Measurements from ENCODE around the gene RRAGC.

The RRAGC gene

GRCh38 chr1:38881487-38881886, 21.9 kb upstream of the RRAGC start, which contains the start of gene GJA9:
TSS of gene GJA9 (minus strand) at chr1:38881587. CDS start at chr1:38876098, 5,489 bp downstream.
- TF ChIP-seq, protein P1, sequence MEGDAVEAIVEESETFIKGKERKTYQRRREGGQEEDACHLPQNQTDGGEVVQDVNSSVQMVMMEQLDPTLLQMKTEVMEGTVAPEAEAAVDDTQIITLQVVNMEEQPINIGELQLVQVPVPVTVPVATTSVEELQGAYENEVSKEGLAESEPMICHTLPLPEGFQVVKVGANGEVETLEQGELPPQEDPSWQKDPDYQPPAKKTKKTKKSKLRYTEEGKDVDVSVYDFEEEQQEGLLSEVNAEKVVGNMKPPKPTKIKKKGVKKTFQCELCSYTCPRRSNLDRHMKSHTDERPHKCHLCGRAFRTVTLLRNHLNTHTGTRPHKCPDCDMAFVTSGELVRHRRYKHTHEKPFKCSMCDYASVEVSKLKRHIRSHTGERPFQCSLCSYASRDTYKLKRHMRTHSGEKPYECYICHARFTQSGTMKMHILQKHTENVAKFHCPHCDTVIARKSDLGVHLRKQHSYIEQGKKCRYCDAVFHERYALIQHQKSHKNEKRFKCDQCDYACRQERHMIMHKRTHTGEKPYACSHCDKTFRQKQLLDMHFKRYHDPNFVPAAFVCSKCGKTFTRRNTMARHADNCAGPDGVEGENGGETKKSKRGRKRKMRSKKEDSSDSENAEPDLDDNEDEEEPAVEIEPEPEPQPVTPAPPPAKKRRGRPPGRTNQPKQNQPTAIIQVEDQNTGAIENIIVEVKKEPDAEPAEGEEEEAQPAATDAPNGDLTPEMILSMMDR (IDR thresholded peaks at IDR 0.05; ENCODE audit: unreplicated experiment in 3 of 3): no peak
- no peak within 1 kb of the TSS for H3K27ac Mint-ChIP-seq
- no peaks in the 10 kb centered on the region for H3K36me3 Mint-ChIP-seq (ENCODE audit: low read depth)
- no peaks in the 10 kb centered on the region for H3K4me1 Mint-ChIP-seq
- no peaks in the 10 kb centered on the region for H3K27me3 Mint-ChIP-seq (ENCODE audit: low read depth)
- H3K9me3 Mint-ChIP-seq: no peaks in the 10 kb centered on the region
- H3K4me3 Mint-ChIP-seq: no peak within 1 kb of the TSS

DNA sequence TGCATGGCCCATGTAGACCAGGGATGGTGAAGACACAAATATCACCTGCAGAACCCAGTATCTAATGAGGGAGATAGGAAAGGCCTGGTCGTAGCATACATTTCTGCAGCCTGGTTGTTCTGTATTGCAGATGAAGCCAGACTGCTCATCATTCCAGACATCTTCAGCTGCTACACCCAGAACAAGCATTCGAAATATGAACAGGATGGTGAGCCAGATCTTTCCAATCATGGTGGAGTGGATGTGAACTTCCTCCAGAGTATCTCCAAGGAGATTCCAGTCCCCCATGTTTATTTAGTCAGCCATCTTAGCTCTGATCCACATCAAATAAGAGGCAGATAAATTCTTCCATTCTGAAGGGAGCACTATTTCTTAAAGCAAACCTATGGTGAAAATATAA, 16.2 kb upstream of the RRAGC start:
- TF ChIP-seq, protein P1 (IDR thresholded peaks at IDR 0.05; ENCODE audit: unreplicated experiment in 3 of 3): no peak
- peaks cover 21% of the 10 kb centered on the region for H3K4me1 Mint-ChIP-seq

DNA sequence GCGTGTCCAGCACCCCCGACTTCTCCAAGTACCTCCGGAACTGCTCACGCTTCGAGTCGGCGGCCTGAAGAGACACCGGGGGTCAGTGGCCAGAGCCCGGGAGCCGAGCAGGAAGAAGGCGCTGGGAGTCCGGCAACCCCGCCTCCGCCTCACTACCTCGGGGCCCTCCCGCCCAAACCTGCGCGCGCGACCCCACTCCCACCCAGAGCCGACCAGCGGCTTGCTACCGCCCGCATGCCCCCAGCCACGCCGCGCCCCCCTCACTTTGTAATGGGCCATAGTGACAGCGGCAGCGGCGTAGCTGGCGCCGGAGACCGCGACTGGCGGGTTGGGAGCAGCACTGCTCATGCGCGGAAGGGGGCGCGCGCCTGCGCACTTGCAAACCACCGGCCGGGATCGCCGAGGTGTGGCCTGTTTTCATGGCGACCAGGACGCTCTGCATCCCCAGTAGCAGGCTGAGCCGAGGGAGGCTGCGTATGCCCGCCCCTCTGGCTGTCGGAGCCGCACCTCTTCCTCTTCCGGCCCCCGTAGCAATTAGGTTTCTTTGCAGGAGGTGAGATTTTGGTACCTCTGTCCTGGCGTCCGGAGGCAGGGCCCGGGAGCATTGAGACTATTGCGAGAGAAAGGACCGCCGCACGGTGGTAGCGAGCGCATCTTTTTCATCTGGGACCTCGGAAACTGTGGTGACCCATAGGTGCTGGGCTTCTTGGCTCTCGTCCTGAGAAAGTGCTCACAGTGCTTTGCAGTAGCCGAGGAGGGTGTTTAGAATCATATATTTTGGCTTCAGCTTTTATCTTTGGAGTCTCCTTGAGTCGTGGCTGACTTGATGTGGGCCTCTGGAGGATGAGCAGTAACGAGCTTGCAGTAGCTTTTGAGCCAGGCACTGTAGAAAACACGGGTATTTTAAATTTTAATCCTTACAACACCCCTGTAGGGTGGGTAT, 13.7 kb upstream of the RRAGC start, which contains the start of gene MYCBP:
MYCBP (minus strand) TSS at position 322 of the 943 bp plus-strand sequence; CDS start at position 279, 43 bp downstream.
- H3K9me3 Mint-ChIP-seq: no peaks in the 10 kb centered on the region
- H3K27ac Mint-ChIP-seq: peak within 1 kb of the TSS; percentile 72 to 88 (median 84)
- TF ChIP-seq, protein P1 (IDR thresholded peaks at IDR 0.05; ENCODE audit: unreplicated experiment in 3 of 3): no peak
- H3K27me3 Mint-ChIP-seq (ENCODE audit: low read depth): no peaks in the 10 kb centered on the region
- peak within 1 kb of the TSS; percentile 95 to 97 (median 95) for H3K4me3 Mint-ChIP-seq
- H3K36me3 Mint-ChIP-seq (ENCODE audit: low read depth): peaks cover 3% of the 10 kb centered on the region
- H3K4me1 Mint-ChIP-seq: peaks cover 21% of the 10 kb centered on the region

More for the DNA sequence above, 16.2 kb upstream of the RRAGC start:
- H3K4me3 Mint-ChIP-seq: peak overlapping the region; percentile 22 to 68 (median 53)
- no peak overlapping the region for H3K27ac Mint-ChIP-seq
- H3K27me3 Mint-ChIP-seq (ENCODE audit: low read depth): no peaks in the 10 kb centered on the region
- no peaks in the 10 kb centered on the region for H3K9me3 Mint-ChIP-seq
- no peaks in the 10 kb centered on the region for H3K36me3 Mint-ChIP-seq (ENCODE audit: low read depth)

GRCh38 chr1:38872401-38873026, 12.9 kb upstream of the RRAGC start:
- H3K27ac Mint-ChIP-seq: peak overlapping the region in 1 of 3 experiments; percentile 20

GRCh38 chr1:38870996-38871395, 11.4 kb upstream of the RRAGC start:
- Mint-ChIP-seq H3K4me3 (peak overlapping the region; percentile 19 to 95 (median 28)), H3K4me1 (peaks cover 21% of the 10 kb centered on the region), H3K9me3 (no peaks in the 10 kb centered on the region), H3K27me3 (ENCODE audit: low read depth) (no peaks in the 10 kb centered on the region), H3K36me3 (ENCODE audit: low read depth) (peaks cover 9% of the 10 kb centered on the region), H3K27ac (no peak overlapping the region)
- TF ChIP-seq, protein P1 (IDR thresholded peaks at IDR 0.05; ENCODE audit: unreplicated experiment in 3 of 3): no peak

More at GRCh38 chr1:38872401-38873026, 12.9 kb upstream of the RRAGC start:
- Mint-ChIP-seq H3K4me3 (peak overlapping the region; percentile 95 to 97 (median 95)), H3K9me3 (no peaks in the 10 kb centered on the region), H3K36me3 (ENCODE audit: low read depth) (peaks cover 9% of the 10 kb centered on the region), H3K27me3 (ENCODE audit: low read depth) (no peaks in the 10 kb centered on the region), H3K4me1 (peaks cover 21% of the 10 kb centered on the region)
- TF ChIP-seq, protein P1 (IDR thresholded peaks at IDR 0.05; ENCODE audit: unreplicated experiment in 3 of 3): no peak
